GM21619 (cell line): ENCODE measurements around the gene NPY1R.

Experiments used
- ATAC-seq: cut with Tn5 transposase; IDR thresholded peaks from one replicate; pipeline ENCODE4 v1.9.1; 2021; ENCODE audit not compliant: unreplicated experiment

Gene NPY1R

DNA sequence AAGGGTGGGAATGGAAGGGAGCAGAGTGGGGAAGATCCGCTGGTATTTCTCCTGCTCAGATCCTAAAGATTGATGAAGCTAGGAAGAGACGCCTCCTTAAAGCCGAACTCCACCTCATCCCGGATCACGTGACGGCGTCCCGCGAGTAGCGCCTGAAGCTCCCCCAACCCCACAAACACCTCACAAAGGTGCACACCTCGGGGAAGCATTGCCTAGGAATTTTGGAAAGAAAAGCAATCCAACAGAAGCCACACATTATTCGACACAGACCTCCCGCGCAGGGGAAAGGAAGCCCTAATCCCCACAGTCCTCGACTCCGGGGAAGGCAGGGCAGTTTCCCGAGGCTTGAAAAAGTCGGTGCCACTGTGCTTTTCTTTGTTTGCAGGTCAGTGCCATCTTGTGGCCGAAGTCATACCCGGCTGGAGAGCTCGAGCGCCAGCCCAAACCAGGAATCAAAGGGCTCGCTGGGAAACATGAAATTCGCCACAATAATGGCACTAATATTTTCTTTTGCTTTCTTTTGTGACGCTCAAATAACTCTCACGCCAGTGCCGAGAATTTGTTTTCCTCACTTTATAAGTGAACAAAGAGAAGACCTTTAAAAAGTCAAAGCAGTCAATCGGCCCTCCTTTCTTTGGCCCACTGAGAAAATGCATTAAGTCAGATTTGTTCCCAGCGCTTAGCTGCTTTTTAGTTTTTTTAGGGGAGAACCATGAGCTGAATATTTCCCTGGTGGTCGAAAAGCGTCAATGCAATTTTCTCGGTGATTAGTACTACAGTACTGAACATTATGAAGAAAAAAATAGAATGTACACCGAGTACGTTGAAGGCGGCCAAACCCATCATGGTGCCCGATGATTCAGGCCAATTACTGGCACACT lies at the start of gene NPY1R:
TSS of gene NPY1R (minus strand) at position 71 of the 881 bp plus-strand sequence. CDS start 6,042 bp downstream, outside the sequence.
- ATAC-seq: peak; percentile 82

GRCh38 chr4:163380703-163381102 lies 48.3 kb upstream of the NPY1R start:
- ATAC-seq: no peak

GRCh38 chr4:163378661-163379060 lies 46.3 kb upstream of the NPY1R start:
- ATAC-seq: no peak

DNA sequence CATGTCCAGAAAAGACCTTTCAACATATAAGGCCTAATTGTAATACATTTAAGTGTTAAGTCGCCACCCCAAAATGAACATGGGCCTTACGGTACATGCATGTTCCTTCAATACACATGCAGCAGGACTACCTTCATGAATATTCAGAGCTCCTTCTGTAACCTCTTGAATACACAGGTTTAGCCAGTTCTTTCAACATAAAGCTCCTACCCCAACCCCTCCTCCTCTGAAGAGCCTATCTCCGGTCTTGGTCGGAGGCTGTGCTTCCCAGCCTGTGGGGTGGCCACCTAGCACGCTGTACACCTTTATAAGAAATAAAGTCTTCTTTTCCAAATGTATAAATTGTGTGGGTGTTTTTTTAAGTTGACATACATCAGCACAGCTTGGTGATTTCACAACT lies 39.6 kb upstream of the NPY1R start:
- no peak for ATAC-seq

- ATAC-seq: no peak
These were observed 35.3 kb upstream of the NPY1R start for GRCh38 chr4:163367651-163368050.

DNA sequence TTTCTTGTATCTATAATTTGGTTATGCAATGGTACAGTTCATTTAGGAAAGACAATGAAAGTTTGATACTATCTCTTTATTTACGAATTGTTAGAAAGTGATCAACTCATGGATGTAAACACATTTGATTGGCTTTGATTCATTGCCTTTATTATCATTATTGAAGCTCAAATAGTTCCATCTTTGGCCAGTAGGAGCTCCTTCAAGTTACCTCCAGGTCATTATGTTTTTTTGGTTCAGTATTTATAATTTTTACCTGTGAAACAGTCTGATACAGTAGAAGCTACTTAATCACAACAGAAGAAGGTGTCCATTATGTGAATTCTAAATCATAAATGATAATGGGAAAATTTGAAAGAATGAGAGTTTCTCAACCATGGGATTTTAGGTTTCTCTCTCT lies 23.7 kb upstream of the NPY1R start:
- no peak for ATAC-seq

DNA sequence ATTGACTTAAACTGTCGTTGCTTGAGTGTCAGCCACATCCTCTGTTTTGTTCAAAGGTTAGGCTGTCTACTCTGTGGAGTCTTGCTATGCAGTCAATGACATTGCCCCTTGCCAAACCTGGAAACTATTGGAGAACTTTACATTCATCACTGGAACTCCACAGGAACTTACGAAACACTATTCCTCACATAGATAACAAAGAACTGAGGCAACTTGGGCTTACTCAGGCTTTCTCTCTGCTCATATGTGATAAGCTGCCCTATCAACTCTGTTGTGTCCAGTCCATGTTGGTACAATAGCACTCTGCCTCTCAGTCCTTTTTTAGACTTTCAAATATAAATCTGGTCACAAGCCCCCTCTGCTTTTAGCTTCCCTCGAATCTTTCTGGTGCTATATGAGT lies 20.7 kb upstream of the NPY1R start:
- no peak for ATAC-seq

DNA sequence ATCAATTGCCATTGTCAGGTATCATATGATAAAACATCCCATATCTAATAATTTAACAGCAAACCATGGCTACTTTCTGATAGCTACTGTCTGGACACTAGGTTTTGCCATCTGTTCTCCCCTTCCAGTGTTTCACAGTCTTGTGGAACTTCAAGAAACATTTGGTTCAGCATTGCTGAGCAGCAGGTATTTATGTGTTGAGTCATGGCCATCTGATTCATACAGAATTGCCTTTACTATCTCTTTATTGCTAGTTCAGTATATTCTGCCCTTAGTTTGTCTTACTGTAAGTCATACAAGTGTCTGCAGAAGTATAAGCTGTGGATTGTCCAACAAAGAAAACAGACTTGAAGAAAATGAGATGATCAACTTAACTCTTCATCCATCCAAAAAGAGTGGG lies 18.3 kb upstream of the NPY1R start:
- ATAC-seq: no peak

GRCh38 chr4:163344147-163345125 lies 12.0 kb upstream of the NPY1R start:
- no peak for ATAC-seq

DNA sequence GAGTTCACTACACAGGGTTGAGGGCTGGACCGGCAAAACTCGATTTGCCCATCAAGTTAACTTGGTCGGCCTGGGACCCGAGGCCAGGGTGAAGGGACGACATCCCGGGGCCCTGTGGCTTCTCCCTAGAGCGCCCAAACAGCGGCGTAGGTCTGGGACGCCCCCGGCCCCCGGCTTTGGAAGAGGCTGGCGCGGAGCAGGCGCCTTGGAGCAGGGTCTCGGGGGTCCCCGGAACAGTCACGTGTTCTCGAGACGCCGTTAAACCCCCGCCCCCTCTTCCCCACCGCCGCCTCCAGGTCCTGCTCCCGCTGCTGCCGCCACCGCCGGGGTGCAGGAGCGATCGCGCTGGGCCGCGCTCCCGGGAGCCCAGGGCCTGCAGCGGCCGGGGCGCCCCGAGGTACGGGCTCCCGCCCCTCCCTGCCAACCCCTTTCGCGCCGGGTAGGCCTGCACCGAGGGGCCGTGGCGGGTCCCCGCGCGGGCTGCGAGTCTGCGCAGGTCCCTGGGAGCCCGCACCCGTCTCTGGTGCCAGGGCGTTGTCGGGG lies 11.3 kb upstream of the NPY1R start, which contains the start of gene NPY5R:
TSS of gene NPY5R (plus strand) at position 289 of the 543 bp plus-strand sequence. CDS start 6,382 bp downstream, outside the sequence.
- no peak for ATAC-seq

GRCh38 chr4:163335384-163335783 lies 3.0 kb upstream of the NPY1R start:
- no peak for ATAC-seq

DNA sequence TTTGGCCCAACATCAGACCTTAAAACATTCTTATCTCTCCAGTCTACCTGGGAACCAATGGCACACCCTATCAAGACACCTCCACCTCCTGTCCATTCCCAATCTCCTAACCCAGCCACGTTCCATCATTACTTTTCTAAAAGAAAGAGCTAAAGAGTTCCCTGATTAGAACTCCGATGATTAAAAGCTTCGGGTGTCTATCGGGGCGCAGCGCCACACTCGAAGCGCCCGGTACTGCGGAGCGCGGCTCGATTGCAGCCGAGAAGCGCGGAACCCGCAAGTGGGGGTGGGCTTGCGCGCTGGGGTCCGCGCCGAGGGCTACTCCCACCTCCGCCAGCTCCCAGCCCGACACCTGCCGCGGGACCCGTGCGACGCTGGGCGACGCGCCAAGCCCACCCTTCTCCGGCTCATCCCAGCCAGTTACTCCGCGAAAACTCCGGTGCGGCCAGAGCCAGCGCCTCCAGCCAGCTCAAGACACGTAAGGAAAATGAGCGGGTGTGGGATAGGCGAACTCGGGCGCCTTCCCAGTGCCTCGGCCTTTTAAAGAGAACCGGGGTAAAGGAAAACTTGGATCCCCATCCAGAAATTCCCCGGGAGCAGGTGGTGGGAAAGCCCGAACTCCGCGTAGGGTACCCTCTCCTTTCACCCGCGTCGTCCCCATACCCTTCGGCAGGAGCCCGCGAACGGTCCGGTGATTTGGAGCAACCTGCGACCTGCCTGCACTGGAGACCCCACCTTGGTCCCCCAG lies 593 bp downstream of the NPY1R start:
- ATAC-seq: no peak

GRCh38 chr4:163330916-163331628 lies 1.3 kb downstream of the NPY1R start:
- ATAC-seq: no peak

DNA sequence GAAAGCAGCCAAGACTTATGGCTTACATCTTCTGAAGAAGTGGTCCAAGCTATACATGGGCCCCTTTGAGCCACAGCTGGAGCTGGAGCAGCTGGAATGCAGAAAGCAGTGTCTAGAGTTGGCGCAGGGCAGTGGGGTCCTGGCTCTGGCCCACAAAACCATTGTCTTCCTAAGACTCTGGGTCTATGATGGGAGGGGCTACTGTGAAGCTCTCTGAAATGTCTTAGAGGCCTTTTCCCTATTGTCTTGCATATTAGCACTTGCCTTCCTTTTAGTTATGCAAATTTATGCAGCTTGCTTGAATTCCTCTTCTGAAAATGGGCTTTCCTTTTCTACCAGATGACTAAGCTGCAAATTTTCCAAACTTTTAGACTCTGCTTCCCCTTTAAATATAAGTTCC lies 15.3 kb downstream of the NPY1R start:
- no peak for ATAC-seq

DNA sequence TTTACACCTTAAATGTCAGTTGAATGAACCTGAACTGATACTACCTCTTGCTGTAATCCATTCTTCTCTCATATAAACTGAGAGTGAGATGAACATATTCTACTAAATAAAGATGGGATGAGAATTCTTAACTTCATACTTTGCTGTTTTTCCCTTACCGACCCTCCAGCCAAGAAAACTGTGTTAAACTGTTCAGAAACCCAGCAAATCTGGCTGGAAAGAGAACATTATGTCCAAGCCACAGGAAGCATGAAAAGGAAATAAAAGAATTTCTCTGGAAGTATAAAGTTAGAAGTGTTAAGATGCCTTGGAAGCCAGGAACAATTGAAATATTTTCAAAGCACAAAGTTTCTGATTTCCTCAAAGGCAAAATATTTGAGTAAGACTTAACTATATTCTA lies 22.9 kb downstream of the NPY1R start:
- no peak for ATAC-seq

DNA sequence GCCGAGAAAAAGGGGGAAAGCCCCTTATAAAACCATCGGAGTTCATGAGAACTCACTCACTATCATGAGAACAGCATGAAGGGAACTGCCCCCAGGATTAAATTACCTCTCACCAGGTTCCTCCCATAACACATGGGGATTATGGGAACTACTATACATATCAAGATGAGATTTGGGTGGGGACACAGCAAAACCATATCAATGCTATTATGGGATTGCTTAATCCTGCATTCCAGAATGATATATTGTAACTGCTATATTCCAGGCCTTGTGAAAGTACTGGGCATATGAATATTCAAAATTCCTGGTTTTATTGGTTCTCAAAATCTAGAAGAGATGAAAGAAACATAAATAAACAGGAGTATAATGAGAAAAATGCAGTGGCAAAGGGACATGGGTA lies 29.3 kb downstream of the NPY1R start:
- no peak for ATAC-seq

DNA sequence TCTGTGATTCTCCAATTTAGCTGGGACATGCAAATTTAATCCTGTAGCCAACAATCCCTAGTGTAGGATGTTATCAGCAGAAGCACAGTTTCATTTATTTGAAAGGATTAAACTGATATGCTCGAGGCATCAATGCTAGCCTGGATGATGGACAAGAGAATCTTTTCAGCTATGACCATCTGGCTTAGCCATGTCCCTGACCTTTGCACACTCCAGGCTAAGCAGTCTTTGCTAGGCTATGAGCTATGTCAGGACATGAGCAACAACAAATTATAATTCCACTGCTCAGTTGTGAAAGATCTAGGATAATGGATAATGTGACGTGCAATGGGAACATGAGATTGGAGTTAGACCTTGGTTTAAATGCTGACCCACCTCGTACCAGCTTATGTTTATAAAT lies 32.0 kb downstream of the NPY1R start:
- ATAC-seq: no peak

GRCh38 chr4:163295138-163295537 lies 37.3 kb downstream of the NPY1R start:
- no peak for ATAC-seq

- ATAC-seq: no peak
These were observed 48.1 kb downstream of the NPY1R start for GRCh38 chr4:163284304-163284703.
